ENCODE data around the gene PIP5K1B. TPM values are rescaled to one million over a fixed set of nuclear protein-coding genes. Genes with fewer than 3 reads are reported as not detected.

PIP5K1B gene
- total RNA-seq, 1 experiment from 2014 or later = 0.16 TPM

GRCh38 chr9:68794898-68795297 is 89.9 kb downstream of the PIP5K1B start:
- no peak for TF ChIP-seq CTCF (IDR thresholded peaks at IDR 0.05; ENCODE audit: unreplicated experiment)
- BruUV-seq (replicated peaks) = no TSS peak
- no peaks in the 10 kb centered on the region for H3K36me3 Mint-ChIP-seq (ENCODE audit: insufficient read depth, unreplicated experiment)
- H3K4me1 Mint-ChIP-seq (ENCODE audit: insufficient read depth, unreplicated experiment) = no peaks in the 10 kb centered on the region
- intact Hi-C loops (cut with micrococcal nuclease) = no loop called here
- ChIA-PET POLR2A (no interaction called here), CTCF (no interaction called here)
- H3K4me3 Mint-ChIP-seq (ENCODE audit: unreplicated experiment) = no peak overlapping the region
- H3K27me3 Mint-ChIP-seq (ENCODE audit: insufficient read depth, unreplicated experiment) = peaks cover 33% of the 10 kb centered on the region
- no peak overlapping the region for H3K27ac Mint-ChIP-seq (ENCODE audit: low read depth, unreplicated experiment)
- DNase-seq (ENCODE audit: unreplicated experiment) = no peak
- H3K9me3 Mint-ChIP-seq (ENCODE audit: unreplicated experiment) = no peaks in the 10 kb centered on the region

GRCh38 chr9:68795411-68795810 is 90.4 kb downstream of the PIP5K1B start:
- CTCF ChIA-PET = no interaction called here
- no peak overlapping the region for H3K4me3 Mint-ChIP-seq (ENCODE audit: unreplicated experiment)
- H3K27me3 Mint-ChIP-seq (ENCODE audit: insufficient read depth, unreplicated experiment) = peaks cover 33% of the 10 kb centered on the region
- no peaks in the 10 kb centered on the region for H3K36me3 Mint-ChIP-seq (ENCODE audit: insufficient read depth, unreplicated experiment)
- intact Hi-C loops (cut with micrococcal nuclease) = no loop called here
- no peaks in the 10 kb centered on the region for H3K4me1 Mint-ChIP-seq (ENCODE audit: insufficient read depth, unreplicated experiment)
- no peak for TF ChIP-seq CTCF (IDR thresholded peaks at IDR 0.05; ENCODE audit: unreplicated experiment)
- POLR2A ChIA-PET = no interaction called here
- H3K27ac Mint-ChIP-seq (ENCODE audit: low read depth, unreplicated experiment) = no peak overlapping the region
- DNase-seq (ENCODE audit: unreplicated experiment) = no peak
- no peaks in the 10 kb centered on the region for H3K9me3 Mint-ChIP-seq (ENCODE audit: unreplicated experiment)
- no TSS peak for BruUV-seq (replicated peaks)

- DNase-seq (ENCODE audit: unreplicated experiment) = no peak
- BruUV-seq (replicated peaks) = no TSS peak
- Mint-ChIP-seq H3K27ac (ENCODE audit: low read depth, unreplicated experiment) (no peak overlapping the region), H3K4me1 (ENCODE audit: insufficient read depth, unreplicated experiment) (no peaks in the 10 kb centered on the region), H3K9me3 (ENCODE audit: unreplicated experiment) (no peaks in the 10 kb centered on the region), H3K4me3 (ENCODE audit: unreplicated experiment) (no peak overlapping the region), H3K36me3 (ENCODE audit: insufficient read depth, unreplicated experiment) (no peaks in the 10 kb centered on the region), H3K27me3 (ENCODE audit: insufficient read depth, unreplicated experiment) (peaks cover 33% of the 10 kb centered on the region)
- ChIA-PET CTCF (no interaction called here), POLR2A (no interaction called here)
- intact Hi-C loops (cut with micrococcal nuclease) = no loop called here
- TF ChIP-seq CTCF (IDR thresholded peaks at IDR 0.05; ENCODE audit: unreplicated experiment) = no peak
Observed at GRCh38 chr9:68797116-68797515, 92.1 kb downstream of the PIP5K1B start.

GRCh38 chr9:68798423-68798822 is 93.4 kb downstream of the PIP5K1B start:
- no peak for TF ChIP-seq CTCF (IDR thresholded peaks at IDR 0.05; ENCODE audit: unreplicated experiment)
- no peak overlapping the region for H3K27ac Mint-ChIP-seq (ENCODE audit: low read depth, unreplicated experiment)
- no peaks in the 10 kb centered on the region for H3K9me3 Mint-ChIP-seq (ENCODE audit: unreplicated experiment)
- POLR2A ChIA-PET = no interaction called here
- H3K27me3 Mint-ChIP-seq (ENCODE audit: insufficient read depth, unreplicated experiment) = peaks cover 33% of the 10 kb centered on the region
- CTCF ChIA-PET = interaction anchor here (0.6 kb wide), 1 partner anchor 48 kb away, joined by 3 read pairs; no protein-coding TSS in a partner anchor
- intact Hi-C loops (cut with micrococcal nuclease) = no loop called here
- no peak overlapping the region for H3K4me3 Mint-ChIP-seq (ENCODE audit: unreplicated experiment)
- no TSS peak for BruUV-seq (replicated peaks)
- no peaks in the 10 kb centered on the region for H3K4me1 Mint-ChIP-seq (ENCODE audit: insufficient read depth, unreplicated experiment)
- no peaks in the 10 kb centered on the region for H3K36me3 Mint-ChIP-seq (ENCODE audit: insufficient read depth, unreplicated experiment)
- DNase-seq (ENCODE audit: unreplicated experiment) = no peak

All from MCF 10A (cell line).